ENCODE measurements around the gene TCF4. TPM values are rescaled to one million over a fixed set of nuclear protein-coding genes. Genes with fewer than 3 reads are reported as not detected.

TCF4 gene
- total and polyA plus RNA-seq, 4 donors = 4.3 to 15.3 (median 11.5) TPM

DNA sequence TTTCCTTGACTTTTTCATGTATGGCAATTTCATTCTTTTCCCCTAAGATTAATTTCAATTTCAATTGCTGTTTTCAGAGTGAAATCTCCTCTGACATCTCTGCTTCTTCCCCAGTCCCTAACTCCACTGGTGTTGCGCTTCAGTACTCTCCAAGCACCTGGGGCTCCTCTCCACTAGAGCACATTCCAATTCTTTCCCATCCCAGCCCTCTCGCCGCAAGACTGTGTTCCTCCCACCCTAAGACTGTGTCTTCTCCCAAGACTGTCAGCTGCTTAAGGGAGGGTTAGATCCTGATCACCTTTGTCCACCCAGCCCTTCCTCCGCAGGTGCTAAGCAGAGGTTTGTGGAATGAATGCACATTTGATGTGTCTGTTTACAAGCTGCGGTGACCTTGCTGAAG, 373.0 kb downstream of the TCF4 start:
- Histone ChIP-seq H3K27me3 (ENCODE audit: control insufficient read depth in 4 of 4, insufficient read depth in 4 of 4, low read length in 3 of 4) (no peaks in the 10 kb centered on the region), H3K36me3 (ENCODE audit: control insufficient read depth in 4 of 4, insufficient read depth in 3 of 4, low read depth in 1 of 4, low read length in 3 of 4) (no peaks in the 10 kb centered on the region), H3K4me1 (ENCODE audit: control insufficient read depth in 4 of 4, insufficient read depth in 4 of 4, low read length in 3 of 4) (no peaks in the 10 kb centered on the region), H3K9ac (ENCODE audit: low read depth in 1 of 2, low read length in 2 of 2) (no peak overlapping the region), H3K9me3 (ENCODE audit: control insufficient read depth in 4 of 4, low read length in 3 of 4) (no peaks in the 10 kb centered on the region), H3K4me3 (ENCODE audit: low read depth in 1 of 3, low read length in 3 of 3) (no peak overlapping the region), H3K27ac (ENCODE audit: low read depth in 1 of 2, low read length in 2 of 2) (no peak overlapping the region)
- WGBS = 81% methylated on average over 5 of the region's 5 CpGs
- TF ChIP-seq SP1 (IDR thresholded peaks at IDR 0.05) = no peak
- TF ChIP-seq, protein P1, sequence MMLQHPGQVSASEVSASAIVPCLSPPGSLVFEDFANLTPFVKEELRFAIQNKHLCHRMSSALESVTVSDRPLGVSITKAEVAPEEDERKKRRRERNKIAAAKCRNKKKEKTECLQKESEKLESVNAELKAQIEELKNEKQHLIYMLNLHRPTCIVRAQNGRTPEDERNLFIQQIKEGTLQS (IDR thresholded peaks at IDR 0.05) = no peak
- no peak for TF ChIP-seq NR2F2 (IDR thresholded peaks at IDR 0.05)
- no peak for DNase-seq (ENCODE audit: low spot score)

- H3K9ac ChIP-seq (ENCODE audit: low read depth in 1 of 2, low read length in 2 of 2) = no peak overlapping the region
- H3K36me3 ChIP-seq (ENCODE audit: control insufficient read depth in 4 of 4, insufficient read depth in 3 of 4, low read depth in 1 of 4, low read length in 3 of 4) = no peaks in the 10 kb centered on the region
- WGBS = 48% methylated on average over 2 of the region's 2 CpGs
- H3K4me1 ChIP-seq (ENCODE audit: control insufficient read depth in 4 of 4, insufficient read depth in 4 of 4, low read length in 3 of 4) = no peaks in the 10 kb centered on the region
- no peaks in the 10 kb centered on the region for H3K9me3 ChIP-seq (ENCODE audit: control insufficient read depth in 4 of 4, low read length in 3 of 4)
- H3K4me3 ChIP-seq (ENCODE audit: low read depth in 1 of 3, low read length in 3 of 3) = no peak overlapping the region
- TF ChIP-seq JUND (IDR thresholded peaks at IDR 0.05) (no peak), FOXA2 (IDR thresholded peaks at IDR 0.05) (no peak), HNF4G (IDR thresholded peaks at IDR 0.05) (no peak), RXRA (IDR thresholded peaks at IDR 0.05) (no peak), HNF4A (conservative IDR thresholded peaks at IDR 0.05) (no peak), ZBTB33 (IDR thresholded peaks at IDR 0.05) (no peak), EGR1 (IDR thresholded peaks at IDR 0.05; ENCODE audit: low read depth in 2 of 2) (no peak), RAD21 (IDR thresholded peaks at IDR 0.05) (no peak), REST (IDR thresholded peaks at IDR 0.05) (no peak), TAF1 (conservative IDR thresholded peaks at IDR 0.05) (no peak), CTCF (IDR thresholded peaks at IDR 0.05; ENCODE audit: low read depth, low read length, missing input control) (no peak)
- TF ChIP-seq, protein P1 (IDR thresholded peaks at IDR 0.05) = no peak
- TF ChIP-seq, protein P2, sequence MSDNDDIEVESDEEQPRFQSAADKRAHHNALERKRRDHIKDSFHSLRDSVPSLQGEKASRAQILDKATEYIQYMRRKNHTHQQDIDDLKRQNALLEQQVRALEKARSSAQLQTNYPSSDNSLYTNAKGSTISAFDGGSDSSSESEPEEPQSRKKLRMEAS (IDR thresholded peaks at IDR 0.05) = no peak
- no peaks in the 10 kb centered on the region for H3K27me3 ChIP-seq (ENCODE audit: control insufficient read depth in 4 of 4, insufficient read depth in 4 of 4, low read length in 3 of 4)
- no peak overlapping the region for H3K27ac ChIP-seq (ENCODE audit: low read depth in 1 of 2, low read length in 2 of 2)
- DNase-seq (ENCODE audit: low spot score) = no peak
These were observed 373.5 kb downstream of the TCF4 start for GRCh38 chr18:55214534-55214933.
